KMS-11 (cell line): Measurements from ENCODE around the gene PKDCC.

Source experiments
- H2AFZ ChIP-seq: fragments of 200-600 bp; sonication (generic); 2 replicates; pipeline ENCODE4 v1.6.1; 2016; ENCODE audit warnings: antibody characterized with exemption, mixed run types, low read depth
- H3K27ac ChIP-seq: fragments of 200-600 bp; sonication (generic); 2 replicates; pipeline ENCODE4 v1.6.1; 2016; ENCODE audit warnings: mild to moderate bottlenecking, mixed run types
- H3K27me3 ChIP-seq: fragments of 200-600 bp; sonication (generic); 2 replicates; pipeline ENCODE4 v1.6.1; 2017; ENCODE audit warnings: mild to moderate bottlenecking, low read depth, mixed run types, moderate library complexity; ENCODE audit not compliant: insufficient read depth
- H3K36me3 ChIP-seq: fragments of 200-600 bp; sonication (generic); 2 replicates; pipeline ENCODE4 v1.6.1; 2017; ENCODE audit warnings: mild to moderate bottlenecking, mixed run types; ENCODE audit not compliant: insufficient read depth
- H3K4me1 ChIP-seq: fragments of 200-600 bp; sonication (generic); 2 replicates; pipeline ENCODE4 v1.6.1; 2016; ENCODE audit warnings: mild to moderate bottlenecking, low read depth, mixed run types; ENCODE audit not compliant: poor library complexity, severe bottlenecking
- H3K4me2 ChIP-seq: fragments of 200-600 bp; sonication (generic); 2 replicates; pipeline ENCODE4 v1.7.0; 2016; ENCODE audit warnings: mild to moderate bottlenecking, mixed run types
- H3K4me3 ChIP-seq: fragments of 200-600 bp; sonication (generic); IDR thresholded peaks from 2 replicates; pipeline ENCODE4 v1.6.1; 2017; ENCODE audit warnings: low read depth, low read length, mixed read lengths; ENCODE audit not compliant: insufficient read depth
- H3K79me2 ChIP-seq: fragments of 200-600 bp; sonication (generic); 2 replicates; pipeline ENCODE4 v1.6.1; 2016; ENCODE audit warnings: low read depth, mixed run types; ENCODE audit not compliant: insufficient read depth
- H3K9ac ChIP-seq: fragments of 200-600 bp; sonication (generic); 2 replicates; pipeline ENCODE4 v1.6.1; 2016; ENCODE audit warnings: mild to moderate bottlenecking, mixed run types
- H4K20me1 ChIP-seq: fragments of 200-600 bp; sonication (generic); 2 replicates; pipeline ENCODE4 v1.6.1; 2016; ENCODE audit warnings: mild to moderate bottlenecking, mixed run types; ENCODE audit not compliant: insufficient read depth
- CTCF ChIP-seq: fragments of 200-600 bp; sonication (generic); conservative IDR thresholded peaks from 2 replicates; pipeline ENCODE4 v1.6.1; 2017; ENCODE audit warnings: low read depth, mild to moderate bottlenecking, antibody characterized with exemption, low read length, moderate library complexity, mixed read lengths

Gene PKDCC

GRCh38 chr2:42049221-42050009 is 1.6 kb downstream of the PKDCC start:
- Histone ChIP-seq H3K9ac (no peak overlapping the region), H3K4me2 (no peak overlapping the region), H2AFZ (no peak overlapping the region), H3K27me3 (peaks cover 14% of the 10 kb centered on the region; the same call in 1 of the 2 replicates), H3K79me2 (no peaks in the 10 kb centered on the region), H3K36me3 (no peaks in the 10 kb centered on the region), H3K4me1 (no peaks in the 10 kb centered on the region), H4K20me1 (no peaks in the 10 kb centered on the region), H3K27ac (no peak overlapping the region), H3K4me3 (no peak overlapping the region)
- TF ChIP-seq CTCF, result no peak

- Histone ChIP-seq H3K4me1 (no peaks in the 10 kb centered on the region), H3K27me3 (peaks cover 14% of the 10 kb centered on the region; the same call in 1 of the 2 replicates), H3K79me2 (no peaks in the 10 kb centered on the region), H3K27ac (no peak overlapping the region), H3K4me2 (no peak overlapping the region), H4K20me1 (no peaks in the 10 kb centered on the region), H2AFZ (no peak overlapping the region), H3K4me3 (no peak overlapping the region), H3K9ac (no peak overlapping the region), H3K36me3 (no peaks in the 10 kb centered on the region)
- TF ChIP-seq CTCF, result no peak
These were observed 2.3 kb downstream of the PKDCC start for GRCh38 chr2:42050010-42050702.

GRCh38 chr2:42050703-42051542 is 3.1 kb downstream of the PKDCC start:
- Histone ChIP-seq H3K27me3 (peaks cover 12% of the 10 kb centered on the region; the same call in 1 of the 2 replicates), H3K9ac (no peak overlapping the region), H2AFZ (no peak overlapping the region), H3K36me3 (no peaks in the 10 kb centered on the region), H3K79me2 (no peaks in the 10 kb centered on the region), H3K27ac (no peak overlapping the region), H4K20me1 (no peaks in the 10 kb centered on the region), H3K4me3 (no peak overlapping the region), H3K4me2 (no peak overlapping the region), H3K4me1 (no peaks in the 10 kb centered on the region)
- no peak for TF ChIP-seq CTCF

- no peak for TF ChIP-seq CTCF
- no peak overlapping the region for H3K27ac ChIP-seq
- no peaks in the 10 kb centered on the region for H4K20me1 ChIP-seq
- no peak overlapping the region for H2AFZ ChIP-seq
- no peak overlapping the region for H3K4me2 ChIP-seq
- H3K79me2 ChIP-seq, result no peaks in the 10 kb centered on the region
- peaks cover 7% of the 10 kb centered on the region; the same call in 1 of the 2 replicates for H3K27me3 ChIP-seq
- no peak overlapping the region for H3K4me3 ChIP-seq
- no peak overlapping the region for H3K9ac ChIP-seq
- no peaks in the 10 kb centered on the region for H3K36me3 ChIP-seq
- H3K4me1 ChIP-seq, result no peaks in the 10 kb centered on the region
These were observed 3.9 kb downstream of the PKDCC start for GRCh38 chr2:42051543-42052235.
